WERI-Rb-1 (cell line): ENCODE results near the gene FKBP5.
A peak's percentile ranks its signal among the peaks of the same experiment; 100 is the strongest.
"Not testable (repeated sequence)": the region's sequence is repeated elsewhere in the genome, so short reads cannot be mapped to it uniquely, and the experiment has no call there.

Experiments used
- DNase-seq: peaks from one replicate; pipeline ENCODE4 v3.0.0-alpha.2; 2020
- H3K27ac ChIP-seq: fragments of 250-450 bp; sonication (Bioruptor Pico); 2 replicates; pipeline ENCODE4 v1.5.1; 2020; ENCODE audit warnings: mild to moderate bottlenecking, moderate library complexity
- H3K27me3 ChIP-seq: fragments of 250-450 bp; sonication (Bioruptor Pico); 2 replicates; pipeline ENCODE4 v1.5.1; 2021; ENCODE audit warnings: mild to moderate bottlenecking, low read depth, moderate library complexity; ENCODE audit not compliant: insufficient read depth, severe bottlenecking
- H3K36me3 ChIP-seq: fragments of 250-450 bp; sonication (Bioruptor Pico); 2 replicates; pipeline ENCODE4 v1.5.1; 2020; ENCODE audit warnings: mild to moderate bottlenecking, moderate library complexity
- H3K4me3 ChIP-seq: 2 replicates; pipeline ENCODE4 v1.5.1; 2011; ENCODE audit warnings: low read depth, mild to moderate bottlenecking, control low read depth, low read length
- H3K9me3 ChIP-seq: fragments of 250-450 bp; sonication (Bioruptor Pico); 2 replicates; pipeline ENCODE4 v1.5.1; 2021; ENCODE audit warnings: mild to moderate bottlenecking, moderate library complexity; ENCODE audit not compliant: severe bottlenecking
- CTCF ChIP-seq: IDR thresholded peaks from 2 replicates; pipeline ENCODE4 v1.5.1; 2011; ENCODE audit warnings: low read depth, mild to moderate bottlenecking, control low read depth, inconsistent platforms, low read length

Gene FKBP5

GRCh38 chr6:35691027-35691824, 2.5 kb upstream of the FKBP5 start:
- no peaks in the 10 kb centered on the region for H3K36me3 ChIP-seq
- no peak for TF ChIP-seq CTCF
- peaks cover 10% of the 10 kb centered on the region for H3K9me3 ChIP-seq
- no peak overlapping the region for H3K4me3 ChIP-seq
- DNase-seq = no peak
- no peaks in the 10 kb centered on the region for H3K27me3 ChIP-seq
- H3K27ac ChIP-seq = no peak overlapping the region

- no peak for DNase-seq
- H3K27ac ChIP-seq = no peak overlapping the region
Measured at GRCh38 chr6:35690484-35690883, 1.8 kb upstream of the FKBP5 start.

GRCh38 chr6:35690006-35690405, 1.3 kb upstream of the FKBP5 start:
- H3K9me3 ChIP-seq, DNase-seq, H3K27ac ChIP-seq, H3K4me3 ChIP-seq, H3K27me3 ChIP-seq, H3K36me3 ChIP-seq: not testable (repeated sequence)

More at GRCh38 chr6:35690484-35690883, 1.8 kb upstream of the FKBP5 start:
- H3K36me3 ChIP-seq = no peaks in the 10 kb centered on the region
- TF ChIP-seq CTCF = no peak
- H3K27me3 ChIP-seq = no peaks in the 10 kb centered on the region
- no peak overlapping the region for H3K4me3 ChIP-seq
- peaks cover 10% of the 10 kb centered on the region for H3K9me3 ChIP-seq

GRCh38 chr6:35687658-35688604, 784 bp downstream of the FKBP5 start:
- H3K36me3 ChIP-seq = peaks cover 13% of the 10 kb centered on the region
- peak overlapping the region; percentile 53 for H3K4me3 ChIP-seq
- peak; percentile 79 for DNase-seq
- H3K27me3 ChIP-seq = no peaks in the 10 kb centered on the region
- TF ChIP-seq CTCF = 0 out of 2 replicates have a peak, but pooled peaks have one; percentile 19
- no peaks in the 10 kb centered on the region for H3K9me3 ChIP-seq
- H3K27ac ChIP-seq = peak overlapping the region; percentile 83

GRCh38 chr6:35686873-35687555, 1.7 kb downstream of the FKBP5 start:
- no peak for DNase-seq
- Histone ChIP-seq H3K27ac (no peak overlapping the region), H3K4me3 (peak overlapping the region; percentile 53), H3K36me3 (peaks cover 13% of the 10 kb centered on the region), H3K9me3 (no peaks in the 10 kb centered on the region), H3K27me3 (no peaks in the 10 kb centered on the region)
- no peak for TF ChIP-seq CTCF
